ENCODE data around the gene TMEM60. TPM values are rescaled to one million over a fixed set of nuclear protein-coding genes. Genes with fewer than 3 reads are reported as not detected.

Gene TMEM60
- total and polyA plus RNA-seq, 2 donors (not counting 3 experiments of a cell fraction or from before 2014, with no cell fraction given), result 15.8 to 19.5 TPM

- ChIA-PET CTCF (no interaction called here), POLR2A (no interaction called here)
- Histone ChIP-seq H3K4me1 (ENCODE audit: control insufficient read depth, extremely low read depth, insufficient read depth, low read length) (no peaks in the 10 kb centered on the region), H3K27ac (ENCODE audit: insufficient read depth, low read depth, low read length) (no peak overlapping the region), H3K9ac (replicated peaks; ENCODE audit: extremely low read depth, insufficient read depth, low read length) (no peak overlapping the region), H3K9me3 (replicated peaks; ENCODE audit: control insufficient read depth, insufficient read depth, low read length) (no peaks in the 10 kb centered on the region), H3K9me1 (replicated peaks; ENCODE audit: control insufficient read depth, extremely low read depth, insufficient read depth, low read length) (no peaks in the 10 kb centered on the region), H3K4me3 (replicated peaks in 1 of 3; ENCODE audit: insufficient read depth in 1 of 3, low read depth in 1 of 3, low read length in 3 of 3) (no peak overlapping the region), H3K4me2 (ENCODE audit: insufficient read depth, low read length) (no peak overlapping the region), H3K79me2 (ENCODE audit: control insufficient read depth, insufficient read depth, low read length) (no peaks in the 10 kb centered on the region), H3K27me3 (ENCODE audit: control insufficient read depth in 2 of 2, insufficient read depth in 2 of 2, low read length in 2 of 2) (no peaks in the 10 kb centered on the region), H4K20me1 (replicated peaks; ENCODE audit: control insufficient read depth, extremely low read depth, insufficient read depth, low read length) (no peaks in the 10 kb centered on the region), H3K36me3 (ENCODE audit: control insufficient read depth in 2 of 2, extremely low read depth in 1 of 2, insufficient read depth in 2 of 2, low read length in 2 of 2) (no peaks in the 10 kb centered on the region), H2AFZ (ENCODE audit: low read depth, low read length) (no peak overlapping the region)
- BruUV-seq (replicated peaks), result no TSS peak
- no peak for TF ChIP-seq POLR2AphosphoS5 (IDR thresholded peaks at IDR 0.05; ENCODE audit: insufficient read depth, low read depth, low read length)
- TF ChIP-seq CTCF (IDR thresholded peaks at IDR 0.05; ENCODE audit: extremely low read depth in 1 of 2, insufficient read depth in 1 of 2, low read depth in 1 of 2, low read length in 2 of 2), result no peak
- no peak for TF ChIP-seq FOS (IDR thresholded peaks at IDR 0.05; ENCODE audit: borderline replicate concordance, insufficient read depth, low read length)
- no peak for TF ChIP-seq EZH2 (IDR thresholded peaks at IDR 0.05; ENCODE audit: borderline replicate concordance, low read depth, low read length, severe bottlenecking)
- no peak for TF ChIP-seq POLR2A (IDR thresholded peaks at IDR 0.05; ENCODE audit: low read depth, low read length)
- no peak for TF ChIP-seq JUN (IDR thresholded peaks at IDR 0.05; ENCODE audit: borderline replicate concordance, insufficient read depth, insufficient read length, low read depth)
- no peak for TF ChIP-seq MYC (IDR thresholded peaks at IDR 0.05; ENCODE audit: low read depth, low read length)
- no peak for TF ChIP-seq GATA2 (IDR thresholded peaks at IDR 0.05; ENCODE audit: insufficient read depth, insufficient read length, low read depth, low read length)
- no peak for TF ChIP-seq MAX (IDR thresholded peaks at IDR 0.05; ENCODE audit: insufficient read depth, insufficient read length)
- FAIRE-seq (no peak), DNase-seq (ENCODE audit: low read depth, low spot score) (no peak)
- dilution Hi-C loops (cut with MboI; ENCODE audit: extremely low pct_ligation_motif_present, low sequenced_read_pairs) (no loop called here), intact Hi-C loops (cut with micrococcal nuclease) (no loop called here)
Observed at GRCh38 chr7:77788327-77788902, 9.8 kb downstream of the TMEM60 start.
